Measurements from ENCODE around the gene CNOT11. TPM values are rescaled to one million over a fixed set of nuclear protein-coding genes. Genes with fewer than 3 reads are reported as not detected.
"Not testable (repeated sequence)": the region's sequence is repeated elsewhere in the genome, so short reads cannot be mapped to it uniquely, and the experiment has no call there.

Gene CNOT11
- polyA plus RNA-seq, 1 donor, result 34.3 TPM

DNA sequence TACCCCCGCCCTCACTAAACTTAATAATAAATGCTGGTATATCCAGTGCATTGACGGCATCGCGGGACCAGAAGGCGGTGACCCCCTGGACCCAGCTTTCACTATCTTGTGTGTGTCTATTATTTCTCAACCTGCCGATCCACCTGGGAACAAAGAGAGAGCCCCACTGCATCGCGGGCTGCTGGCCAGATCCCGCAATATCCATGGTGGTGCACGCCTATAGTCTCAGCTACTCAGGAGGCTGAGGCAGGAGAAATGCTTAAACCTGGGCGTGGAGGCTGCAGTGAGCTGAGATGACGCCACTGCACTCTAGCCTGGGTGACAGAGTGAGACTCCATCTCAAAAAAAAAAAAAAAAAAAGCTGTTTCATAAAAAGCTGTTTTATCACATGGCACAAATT lies 7.8 kb upstream of the CNOT11 start:
- DNase-seq (ENCODE audit: low read depth), result not testable (repeated sequence)

DNA sequence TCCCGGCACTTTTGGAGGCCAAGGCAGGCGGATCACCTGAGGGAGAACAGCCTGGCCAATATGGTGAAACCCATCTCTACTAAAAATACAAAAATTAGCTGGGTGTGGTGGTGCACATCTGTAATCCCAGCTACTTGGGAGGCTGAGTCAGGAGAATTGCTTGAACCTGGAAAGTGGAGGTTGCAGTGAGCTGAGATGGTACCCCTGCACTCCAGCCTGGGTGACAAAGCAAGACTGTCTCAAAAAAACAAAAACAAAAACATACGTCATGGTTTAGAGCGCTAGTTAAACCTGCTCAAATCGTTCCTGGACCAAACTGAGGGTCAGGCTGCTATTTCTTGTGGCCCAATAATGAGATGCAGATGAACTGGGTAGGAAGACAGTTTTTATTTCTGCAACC lies 7.2 kb upstream of the CNOT11 start:
- DNase-seq (ENCODE audit: low read depth), result not testable (repeated sequence)

DNA sequence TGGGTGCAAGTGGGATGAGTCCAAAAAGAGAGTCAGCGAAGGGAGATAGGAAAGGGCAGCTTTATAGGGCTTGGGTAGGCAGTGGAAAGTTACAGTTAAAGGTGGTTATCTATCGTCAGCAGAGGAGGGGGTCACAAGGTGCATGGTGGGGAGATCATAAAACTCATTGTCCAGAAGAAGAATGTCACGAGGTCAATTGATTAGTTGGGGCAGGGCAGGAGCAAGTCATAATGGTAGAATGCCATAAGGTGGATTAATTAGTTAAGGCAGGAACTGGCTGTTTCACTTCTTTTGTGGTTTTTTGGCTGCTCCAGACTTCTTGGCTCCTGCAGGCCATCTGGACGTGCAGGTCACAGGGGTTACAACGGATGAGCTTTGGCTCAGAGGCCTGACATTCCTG lies 3.9 kb upstream of the CNOT11 start:
- not testable (repeated sequence) for DNase-seq (ENCODE audit: low read depth)

DNA sequence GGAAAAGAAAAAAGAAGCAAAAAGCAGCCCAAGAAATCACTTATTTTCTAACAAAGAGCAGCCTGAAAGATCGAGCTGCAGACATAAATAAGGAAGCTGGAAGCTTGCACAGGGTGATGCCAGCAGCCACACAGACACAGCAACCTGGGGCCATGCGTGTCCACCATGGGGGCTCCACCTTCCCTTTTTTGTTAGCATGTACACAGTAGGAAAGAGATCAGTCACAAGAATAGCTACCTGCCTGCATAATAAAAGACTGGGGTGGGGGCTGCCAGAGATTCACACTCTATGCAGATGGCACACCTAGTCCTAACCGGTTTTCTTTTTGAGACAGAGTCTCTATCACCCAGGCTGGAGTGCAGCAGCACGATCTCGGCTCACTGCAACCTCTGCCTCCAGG lies 2.9 kb upstream of the CNOT11 start:
- DNase-seq (ENCODE audit: low read depth), result no peak

DNA sequence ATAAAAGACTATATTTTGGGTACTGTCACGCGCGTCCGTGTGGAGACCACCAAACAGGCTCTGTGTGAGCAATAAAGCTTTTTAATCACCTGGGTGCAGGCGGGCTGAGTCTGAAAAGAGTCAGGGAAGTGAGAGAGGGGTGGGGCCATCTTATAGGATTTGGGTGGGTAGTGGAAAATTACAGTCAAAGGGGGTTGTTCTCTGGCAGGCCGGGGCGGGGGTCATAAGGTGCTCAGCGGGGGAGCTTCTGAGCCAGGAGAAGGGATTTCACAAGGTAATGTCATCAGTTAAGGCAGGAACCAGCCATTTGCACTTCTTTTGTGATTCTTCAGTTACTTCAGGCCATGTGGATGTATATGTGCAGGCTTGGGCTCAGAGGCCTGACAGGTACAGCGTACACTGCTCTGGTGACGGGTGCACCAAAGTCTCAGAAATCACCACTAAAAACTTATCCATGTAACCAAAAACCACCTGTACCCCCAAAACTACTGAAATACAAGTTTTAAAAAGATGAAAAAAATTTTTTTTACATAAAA lies 1.4 kb upstream of the CNOT11 start:
- DNase-seq (ENCODE audit: low read depth), result not testable (repeated sequence)

DNA sequence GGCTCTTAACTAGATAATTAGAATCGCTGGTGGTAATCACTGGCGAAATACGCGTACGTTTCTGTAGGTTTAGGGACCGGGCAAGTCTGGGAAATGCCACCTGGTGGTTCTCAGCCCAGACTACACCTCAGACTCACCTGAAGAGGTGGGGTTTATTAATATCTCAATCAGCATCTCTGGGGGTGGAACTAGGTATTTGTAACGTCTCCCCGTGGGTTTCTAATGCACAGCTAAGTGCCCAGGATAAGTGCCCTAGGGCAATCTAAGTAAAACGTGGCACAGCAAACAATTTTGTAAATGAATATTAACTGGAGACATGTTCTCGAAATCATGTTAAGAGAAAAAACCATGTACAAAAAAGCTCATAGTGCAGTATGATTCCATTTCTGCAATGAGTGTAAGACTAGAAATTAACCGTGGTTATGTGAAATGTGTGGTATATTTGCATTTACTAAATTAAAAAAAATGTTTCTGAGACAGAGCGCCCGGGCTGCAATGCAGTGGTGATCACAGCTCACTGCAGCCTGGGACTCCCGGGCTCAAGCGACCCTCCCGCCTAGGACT lies 760 bp upstream of the CNOT11 start:
- no peak for DNase-seq (ENCODE audit: low read depth)

DNA sequence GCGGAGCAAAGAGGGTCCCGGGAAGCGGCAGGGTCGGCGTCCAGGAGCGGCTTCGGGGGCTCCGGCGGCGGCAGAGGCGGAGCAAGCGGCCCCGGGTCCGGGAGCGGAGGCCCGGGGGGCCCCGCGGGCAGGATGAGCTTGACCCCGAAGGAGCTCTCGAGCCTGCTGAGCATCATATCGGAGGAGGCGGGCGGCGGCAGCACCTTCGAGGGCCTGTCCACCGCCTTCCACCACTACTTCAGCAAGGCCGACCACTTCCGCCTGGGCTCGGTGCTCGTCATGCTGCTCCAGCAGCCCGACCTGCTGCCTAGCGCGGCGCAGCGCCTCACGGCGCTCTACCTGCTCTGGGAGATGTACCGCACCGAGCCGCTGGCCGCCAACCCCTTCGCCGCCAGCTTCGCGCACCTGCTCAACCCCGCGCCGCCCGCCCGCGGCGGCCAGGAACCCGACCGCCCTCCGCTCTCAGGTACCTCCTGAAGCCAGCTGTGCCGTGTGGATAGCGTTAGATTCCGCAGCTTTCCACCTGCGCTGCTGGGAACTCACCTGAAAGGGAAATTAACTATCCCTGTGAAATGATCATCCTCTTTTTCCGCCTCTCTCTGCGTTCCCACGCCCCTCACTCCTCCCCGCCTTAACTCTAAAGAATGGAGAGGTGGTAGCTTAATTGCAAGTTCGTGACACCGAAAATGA lies 472 bp downstream of the CNOT11 start:
- DNase-seq (ENCODE audit: low read depth), result no peak

DNA sequence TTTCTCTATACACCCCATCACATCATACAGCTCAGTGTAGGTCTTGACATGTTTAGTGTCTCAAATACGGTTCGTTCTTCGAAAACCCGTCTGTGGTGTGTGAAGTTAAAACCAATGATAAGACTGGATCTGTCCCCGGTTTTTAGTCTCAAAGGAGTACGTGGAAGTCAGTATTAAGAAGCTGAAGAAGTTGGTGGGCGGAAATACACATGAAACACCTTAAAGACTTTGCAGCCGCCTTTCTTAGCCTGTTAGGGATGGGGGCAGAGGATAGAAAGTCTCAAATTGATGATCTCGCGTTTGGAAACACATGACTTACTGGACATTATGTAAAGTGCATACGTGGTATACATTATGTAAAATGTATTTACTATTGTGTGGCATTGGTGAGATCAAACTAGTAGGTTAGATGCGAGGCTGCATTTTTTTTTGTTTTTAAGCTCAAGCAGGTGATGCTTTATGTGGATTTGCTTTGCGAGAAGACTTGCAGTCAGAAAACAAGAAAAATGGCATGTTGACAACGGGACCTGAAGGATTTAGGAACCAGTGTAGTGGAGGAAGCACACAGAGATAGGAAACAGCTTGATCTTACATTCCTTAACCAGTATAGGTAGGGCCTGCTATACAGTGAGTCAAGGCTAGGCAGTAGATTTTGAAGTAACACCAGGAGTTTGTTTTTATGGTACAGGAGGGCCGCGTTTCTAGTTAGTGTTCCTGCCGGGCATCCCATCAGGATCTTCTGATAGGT lies 1.2 kb downstream of the CNOT11 start:
- DNase-seq (ENCODE audit: low read depth), result no peak

DNA sequence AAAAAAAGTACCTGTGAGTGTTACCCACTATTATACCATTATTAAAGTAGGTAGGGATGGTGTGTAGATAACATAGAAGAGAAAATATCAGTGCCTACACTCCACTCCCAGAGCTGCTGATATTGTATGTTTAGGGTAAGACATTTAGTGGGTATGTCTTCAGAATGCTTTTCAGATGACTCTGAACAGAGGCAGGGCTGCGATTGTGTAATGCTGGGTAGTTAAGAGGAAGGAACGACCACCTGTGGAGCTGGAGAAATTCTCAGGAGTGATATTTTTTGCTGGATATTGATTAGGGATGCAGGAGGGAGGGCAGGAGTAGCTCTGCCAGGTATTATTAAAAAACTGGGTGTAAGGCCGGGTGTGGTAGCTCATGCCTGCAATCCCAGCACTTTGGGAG lies 2.8 kb downstream of the CNOT11 start:
- no peak for DNase-seq (ENCODE audit: low read depth)

DNA sequence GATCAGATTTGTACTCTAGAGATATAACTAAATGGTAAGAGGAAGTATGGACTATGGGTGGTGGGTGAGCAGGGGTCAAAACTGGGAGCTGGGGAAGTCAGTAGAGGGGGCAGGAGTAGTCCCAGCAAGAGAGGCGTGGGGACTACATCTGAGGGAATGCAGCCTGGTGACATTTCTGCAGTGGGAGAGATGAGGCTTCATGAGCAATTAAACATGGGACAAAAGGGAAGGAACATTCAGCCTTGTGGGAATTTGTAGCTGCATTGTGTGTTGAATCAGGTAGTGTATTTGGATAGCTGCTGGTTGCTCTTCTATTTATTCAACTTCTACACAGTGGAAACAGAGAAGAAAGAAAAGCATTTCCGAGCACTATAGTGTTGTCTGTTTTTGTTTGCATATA lies 3.6 kb downstream of the CNOT11 start:
- DNase-seq (ENCODE audit: low read depth), result no peak

DNA sequence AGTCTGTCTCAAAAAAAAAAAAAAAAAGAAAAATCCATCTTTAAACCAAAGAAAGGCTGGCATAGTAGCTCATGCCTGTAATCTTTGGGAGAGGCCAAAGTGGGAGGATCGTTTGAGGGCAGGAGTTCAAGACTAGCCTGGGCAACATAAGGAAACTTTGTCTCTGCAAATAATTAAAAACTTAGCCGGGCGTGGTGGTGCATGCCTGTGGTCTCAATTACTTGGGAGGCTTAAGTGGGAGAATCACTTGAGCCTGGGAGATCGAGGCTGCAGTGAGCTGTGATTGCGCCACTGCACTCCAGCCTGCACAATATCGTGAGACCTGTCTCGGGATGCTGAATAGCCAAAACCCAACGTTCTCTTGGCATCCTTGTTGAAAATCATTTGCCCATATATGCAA lies 6.1 kb downstream of the CNOT11 start:
- DNase-seq (ENCODE audit: low read depth), result no peak

DNA sequence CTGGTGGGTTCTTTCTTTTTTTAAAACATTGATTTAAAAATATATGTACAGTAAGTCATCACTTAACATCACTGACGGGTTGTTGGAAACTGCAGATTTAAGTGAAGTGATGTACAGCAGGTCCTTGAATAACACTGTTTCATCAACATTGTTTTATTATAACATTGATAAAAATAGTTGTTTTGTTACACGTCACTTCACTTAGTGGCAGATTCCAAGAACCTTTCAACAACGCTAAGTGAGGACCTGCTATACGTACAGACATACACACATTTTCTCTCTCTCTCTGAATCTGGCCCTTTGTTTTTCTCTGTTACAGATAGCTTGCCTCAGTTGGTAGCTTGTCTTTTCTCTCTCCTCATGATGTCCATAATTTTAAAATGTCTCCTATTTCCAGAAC lies 9.5 kb downstream of the CNOT11 start:
- no peak for DNase-seq (ENCODE audit: low read depth)

DNA sequence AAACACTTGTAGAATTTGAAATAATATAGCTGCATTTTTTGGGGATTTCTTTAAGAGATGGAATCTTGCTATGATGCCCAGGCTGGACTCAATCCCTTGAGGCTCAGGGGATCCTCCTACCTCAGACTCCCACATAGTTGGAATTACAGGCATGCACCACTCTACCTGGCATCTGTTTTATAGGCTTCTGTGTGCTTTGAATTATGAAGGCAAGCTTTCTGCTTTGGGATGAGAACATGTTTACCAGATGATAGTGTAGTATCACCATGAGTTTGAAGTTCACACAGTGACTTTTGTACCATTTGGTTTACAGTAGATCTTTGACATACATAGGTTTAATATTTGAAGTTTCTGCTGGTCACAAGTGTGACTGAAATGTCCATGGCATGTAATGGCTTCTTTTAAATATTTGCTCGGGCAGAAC lies 10.7 kb downstream of the CNOT11 start:
- no peak for DNase-seq (ENCODE audit: low read depth)

DNA sequence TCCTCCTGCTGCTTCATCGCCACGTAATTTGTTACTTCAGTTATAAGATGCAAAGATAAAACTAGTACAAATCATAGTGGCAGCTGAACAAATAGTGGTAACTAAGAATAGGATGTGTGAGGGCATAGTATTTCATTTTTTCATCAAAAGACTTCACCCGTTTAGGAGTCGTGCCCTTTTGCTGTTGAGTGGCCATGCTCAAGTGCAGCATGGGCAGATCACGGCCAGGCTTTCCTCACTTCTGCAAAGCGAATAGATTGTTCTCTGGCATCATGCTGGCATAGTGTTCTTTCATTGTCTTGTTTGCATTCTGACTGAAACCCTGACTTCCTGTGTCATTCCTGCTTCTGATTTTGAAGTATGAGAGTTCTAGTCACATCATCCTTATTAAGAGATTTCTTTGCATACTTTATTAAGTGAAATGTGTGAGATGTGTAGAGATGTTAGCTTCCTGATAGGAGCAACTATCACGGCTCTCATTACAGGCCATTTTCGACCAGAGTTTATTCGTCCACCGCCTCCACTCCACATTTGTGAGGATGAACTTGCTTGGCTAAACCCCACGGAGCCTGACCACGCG lies 11.8 kb downstream of the CNOT11 start:
- no peak for DNase-seq (ENCODE audit: low read depth)

DNA sequence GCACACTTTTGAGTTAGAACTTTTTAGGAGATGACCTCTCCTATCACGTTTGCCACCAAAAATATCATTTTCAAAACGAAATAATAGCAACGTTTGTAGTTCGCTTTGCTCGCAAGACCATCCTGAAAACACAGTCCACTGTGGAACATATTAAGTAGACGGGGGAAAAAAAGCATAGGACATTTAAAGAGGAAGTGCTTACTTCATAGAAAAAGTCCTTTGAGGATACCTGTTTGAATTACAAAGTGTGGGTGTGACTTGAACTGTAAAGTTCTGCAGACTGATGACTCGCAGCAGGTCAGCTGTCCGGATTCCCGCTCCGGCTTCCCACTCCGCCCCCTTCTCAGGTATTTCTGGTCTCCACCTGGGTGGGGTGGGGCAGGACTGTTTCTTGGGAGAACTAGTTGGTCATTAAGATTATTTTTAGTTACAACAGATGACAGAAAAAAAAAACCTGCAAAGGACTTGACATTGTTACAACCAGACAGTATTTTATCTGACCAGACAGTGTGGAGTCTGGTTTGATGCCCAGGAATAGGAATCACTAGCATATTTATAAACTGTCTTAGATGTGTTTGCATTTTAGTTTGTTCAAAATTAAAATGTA lies 13.3 kb downstream of the CNOT11 start:
- no peak for DNase-seq (ENCODE audit: low read depth)

DNA sequence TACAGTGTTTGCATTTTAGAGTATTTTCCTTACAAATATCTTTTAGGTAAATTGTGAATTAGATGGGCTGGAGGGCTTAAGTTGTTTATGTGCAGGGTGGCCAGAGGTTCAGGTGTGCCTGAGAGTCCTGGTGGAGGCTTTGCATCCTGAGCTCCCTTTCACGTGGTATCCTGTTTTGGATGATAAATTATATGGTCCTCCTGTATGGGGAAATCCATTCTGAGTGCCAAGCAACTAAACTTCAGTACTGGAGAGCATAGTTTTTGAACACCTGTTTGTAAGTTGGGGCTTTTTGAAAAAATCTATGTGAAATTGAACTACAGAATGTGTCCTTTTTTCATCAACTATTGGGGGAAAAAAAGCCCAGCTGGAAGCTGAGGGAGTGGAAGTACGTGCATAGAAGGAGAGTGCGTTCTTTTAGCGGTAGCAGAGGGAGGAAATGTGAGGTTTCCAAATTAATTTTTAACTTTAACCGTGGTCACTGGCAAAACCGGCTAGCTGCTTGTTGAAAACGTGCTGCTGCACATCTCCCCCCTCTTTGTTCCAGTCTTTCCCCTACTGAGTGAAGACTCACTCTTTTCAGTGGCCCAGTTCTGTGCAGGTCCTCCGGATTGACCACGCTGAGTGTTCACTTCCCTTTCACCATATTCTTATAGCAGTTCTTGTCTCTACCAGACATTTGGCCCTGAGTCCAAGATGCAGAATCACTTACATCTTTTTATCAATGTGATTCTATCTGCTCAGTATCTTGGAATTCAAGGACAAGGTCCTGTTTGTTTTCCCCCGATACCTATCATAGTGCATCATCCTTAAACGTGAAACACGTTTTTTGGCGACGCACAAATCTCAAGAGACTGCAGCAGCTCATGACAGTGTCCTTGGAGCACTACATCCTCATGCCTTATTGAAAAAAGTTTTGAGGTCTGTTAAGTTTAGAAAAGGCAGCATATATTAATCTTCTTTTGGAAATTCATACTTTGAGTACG lies 15.3 kb downstream of the CNOT11 start:
- no peak for DNase-seq (ENCODE audit: low read depth)

DNA sequence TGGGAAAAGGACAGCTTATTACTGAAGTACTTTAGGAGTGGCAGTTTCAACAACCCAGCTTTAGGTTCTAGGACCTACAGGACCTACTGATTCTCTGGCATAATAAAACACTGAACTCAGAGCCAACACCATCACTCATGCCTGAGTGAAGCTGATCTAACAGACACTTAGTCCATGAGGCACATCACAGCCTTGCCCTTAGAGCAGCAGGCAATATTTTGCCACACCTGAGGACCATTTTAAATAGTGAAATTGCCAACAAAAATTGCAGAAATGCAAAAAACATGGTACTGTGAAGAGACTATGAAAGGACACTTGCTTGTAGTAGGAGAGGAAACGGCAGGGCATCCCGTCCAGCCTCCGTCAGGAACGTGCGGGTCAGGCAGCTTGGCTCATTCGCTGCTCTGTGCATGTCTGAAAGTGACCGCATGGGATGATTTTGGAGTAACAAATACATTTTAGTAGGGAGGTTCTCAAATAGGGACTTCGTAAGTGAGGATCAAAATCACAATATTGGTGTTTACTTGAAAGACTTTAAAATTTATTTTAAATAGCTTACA lies 18.1 kb downstream of the CNOT11 start:
- DNase-seq (ENCODE audit: low read depth), result no peak

DNA sequence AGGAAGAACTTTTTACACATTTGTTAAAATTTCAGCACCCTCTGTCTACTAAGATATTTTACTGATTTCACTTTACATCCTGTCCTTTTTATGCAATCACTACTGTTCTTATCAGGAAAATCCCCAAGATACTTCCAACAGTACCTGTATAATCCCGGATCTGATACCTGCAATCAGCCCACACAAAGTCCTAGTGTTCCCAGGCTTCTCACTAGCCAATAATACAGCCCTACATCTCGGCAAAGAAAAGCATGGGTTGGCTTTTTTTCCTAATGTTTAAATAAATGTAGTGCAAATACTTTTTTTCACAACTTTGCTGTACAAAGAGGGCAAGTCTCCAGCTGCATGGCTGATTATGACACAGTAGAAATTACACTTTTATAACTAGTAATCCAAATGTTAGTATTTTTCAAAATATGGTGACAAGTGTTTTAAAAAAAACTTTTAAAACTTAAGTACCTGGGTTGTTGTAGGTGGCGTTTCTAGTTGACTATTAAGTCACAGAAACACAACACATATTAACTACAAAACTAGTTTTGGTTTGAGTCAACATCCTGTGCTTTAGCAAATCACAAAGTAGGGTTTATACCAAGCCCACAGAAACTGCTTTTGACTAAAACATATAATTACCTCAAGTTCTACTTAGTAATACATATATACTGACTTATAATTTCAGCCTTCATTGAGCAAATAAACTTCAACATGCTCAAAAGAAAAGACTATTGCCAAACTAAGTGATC lies 19.5 kb downstream of the CNOT11 start:
- no peak for DNase-seq (ENCODE audit: low read depth)

DNA sequence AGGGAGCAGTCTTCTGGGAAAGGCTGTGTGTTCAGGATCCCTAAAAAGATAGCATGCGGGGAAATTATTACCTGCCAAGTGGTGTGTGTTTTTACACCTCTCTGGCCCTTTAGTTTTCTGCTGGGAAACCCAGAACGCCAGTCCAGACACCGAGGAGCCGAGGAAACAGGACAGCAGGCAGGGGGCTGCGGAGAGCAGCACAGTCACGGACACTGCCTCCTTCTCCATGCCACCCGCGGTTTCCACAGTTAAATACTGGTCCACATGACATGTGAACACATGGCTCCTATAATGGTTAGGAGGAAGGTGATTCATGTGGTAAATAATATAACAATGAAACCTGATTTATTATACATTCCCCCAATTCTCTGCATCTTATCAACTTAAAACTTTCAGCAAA lies 20.4 kb downstream of the CNOT11 start:
- DNase-seq (ENCODE audit: low read depth), result no peak

DNA sequence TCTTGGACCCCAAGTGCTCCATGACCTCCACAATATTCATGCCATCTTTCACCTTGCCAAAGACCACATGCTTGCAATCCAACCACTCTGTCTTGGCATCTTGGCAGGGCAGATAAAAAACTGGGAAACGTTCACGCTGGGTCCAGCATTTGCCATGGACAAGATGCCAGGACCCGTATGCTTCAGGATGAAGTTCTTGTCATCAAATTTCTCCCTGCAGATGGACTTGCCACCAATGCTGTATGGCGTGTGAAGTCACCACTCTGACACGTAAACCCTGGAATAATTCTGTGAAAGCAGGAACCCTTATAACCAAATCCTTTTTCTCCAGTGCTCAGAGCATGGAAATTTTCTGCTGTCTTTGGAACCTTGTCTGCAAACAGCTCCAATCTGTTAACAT lies 21.5 kb downstream of the CNOT11 start:
- no peak for DNase-seq (ENCODE audit: low read depth)

Measured in forelimb muscle (tissue), 1 donor.